ENCODE results near the gene GALNT18. TPM values are rescaled to one million over a fixed set of nuclear protein-coding genes. Genes with fewer than 3 reads are reported as not detected.

Gene GALNT18
- total and polyA plus RNA-seq, 8 donors: 16.4 to 42.6 (median 23.0) TPM

GRCh38 chr11:11537372-11537771 lies 84.4 kb downstream of the GALNT18 start:
- H3K4me1 ChIP-seq: peaks cover 0 to 32% of the 10 kb centered on the region in 2 donors
- no peak overlapping the region for H3K4me3 ChIP-seq
- intact Hi-C loops (cut with DNase I): no loop called here
- H3K27me3 ChIP-seq: no peaks in the 10 kb centered on the region
- TF ChIP-seq, protein P1, sequence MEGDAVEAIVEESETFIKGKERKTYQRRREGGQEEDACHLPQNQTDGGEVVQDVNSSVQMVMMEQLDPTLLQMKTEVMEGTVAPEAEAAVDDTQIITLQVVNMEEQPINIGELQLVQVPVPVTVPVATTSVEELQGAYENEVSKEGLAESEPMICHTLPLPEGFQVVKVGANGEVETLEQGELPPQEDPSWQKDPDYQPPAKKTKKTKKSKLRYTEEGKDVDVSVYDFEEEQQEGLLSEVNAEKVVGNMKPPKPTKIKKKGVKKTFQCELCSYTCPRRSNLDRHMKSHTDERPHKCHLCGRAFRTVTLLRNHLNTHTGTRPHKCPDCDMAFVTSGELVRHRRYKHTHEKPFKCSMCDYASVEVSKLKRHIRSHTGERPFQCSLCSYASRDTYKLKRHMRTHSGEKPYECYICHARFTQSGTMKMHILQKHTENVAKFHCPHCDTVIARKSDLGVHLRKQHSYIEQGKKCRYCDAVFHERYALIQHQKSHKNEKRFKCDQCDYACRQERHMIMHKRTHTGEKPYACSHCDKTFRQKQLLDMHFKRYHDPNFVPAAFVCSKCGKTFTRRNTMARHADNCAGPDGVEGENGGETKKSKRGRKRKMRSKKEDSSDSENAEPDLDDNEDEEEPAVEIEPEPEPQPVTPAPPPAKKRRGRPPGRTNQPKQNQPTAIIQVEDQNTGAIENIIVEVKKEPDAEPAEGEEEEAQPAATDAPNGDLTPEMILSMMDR (IDR thresholded peaks at IDR 0.05): no peak
- no peak overlapping the region for H3K27ac ChIP-seq
- DNase-seq (no peak), ATAC-seq (no peak)
- no peaks in the 10 kb centered on the region for H3K9me3 ChIP-seq
- no peaks in the 10 kb centered on the region for H3K36me3 ChIP-seq

GRCh38 chr11:11536650-11537049 lies 85.2 kb downstream of the GALNT18 start:
- Histone ChIP-seq H3K27ac (peak overlapping the region in 1 of 2 donors; percentile 45), H3K9me3 (no peaks in the 10 kb centered on the region), H3K36me3 (no peaks in the 10 kb centered on the region), H3K4me1 (peaks cover 0 to 32% of the 10 kb centered on the region in 2 donors), H3K27me3 (no peaks in the 10 kb centered on the region), H3K4me3 (no peak overlapping the region)
- ATAC-seq (peak; percentile 26), DNase-seq (no peak)
- intact Hi-C loops (cut with DNase I): no loop called here
- TF ChIP-seq, protein P1 (IDR thresholded peaks at IDR 0.05): no peak

DNA sequence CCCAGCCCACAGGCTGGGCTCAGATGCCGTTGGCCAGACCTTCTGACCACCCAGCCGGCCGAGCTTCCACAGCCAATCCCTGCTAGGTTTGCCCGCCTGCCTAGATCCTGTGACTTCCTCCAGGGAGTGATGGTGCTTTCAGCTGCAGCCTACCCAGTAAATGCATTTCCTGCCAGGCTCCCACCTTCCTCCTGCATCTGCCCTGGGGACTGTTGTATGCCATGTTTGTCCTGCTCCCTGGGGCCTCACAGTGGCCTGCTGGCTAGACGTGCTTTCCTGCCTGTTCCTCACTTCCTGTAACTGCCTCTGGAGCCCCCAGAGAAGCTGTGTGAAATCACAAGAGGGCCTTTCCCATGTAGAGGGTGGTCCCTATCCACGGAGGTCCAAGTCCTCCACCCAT lies 86.2 kb downstream of the GALNT18 start:
- H3K36me3 ChIP-seq: no peaks in the 10 kb centered on the region
- ATAC-seq: no peak

GRCh38 chr11:11534981-11535380 lies 86.8 kb downstream of the GALNT18 start:
- peak overlapping the region; percentile 18 to 45 for H3K27ac ChIP-seq
- no peaks in the 10 kb centered on the region for H3K36me3 ChIP-seq
- intact Hi-C loops (cut with DNase I): no loop called here
- no peak for ATAC-seq
- DNase-seq: no peak
- H3K27me3 ChIP-seq: no peaks in the 10 kb centered on the region
- H3K9me3 ChIP-seq: no peaks in the 10 kb centered on the region
- TF ChIP-seq, protein P1 (IDR thresholded peaks at IDR 0.05): no peak
- H3K4me3 ChIP-seq: no peak overlapping the region
- H3K4me1 ChIP-seq: peaks cover 0 to 32% of the 10 kb centered on the region in 2 donors

More for the DNA sequence above, 86.2 kb downstream of the GALNT18 start:
- intact Hi-C loops (cut with DNase I): no loop called here
- Histone ChIP-seq H3K9me3 (no peaks in the 10 kb centered on the region), H3K4me1 (peaks cover 0 to 32% of the 10 kb centered on the region in 2 donors), H3K4me3 (no peak overlapping the region), H3K27ac (peak overlapping the region; percentile 18 to 45), H3K27me3 (no peaks in the 10 kb centered on the region)
- TF ChIP-seq, protein P1 (IDR thresholded peaks at IDR 0.05): no peak
- DNase-seq: no peak

DNA sequence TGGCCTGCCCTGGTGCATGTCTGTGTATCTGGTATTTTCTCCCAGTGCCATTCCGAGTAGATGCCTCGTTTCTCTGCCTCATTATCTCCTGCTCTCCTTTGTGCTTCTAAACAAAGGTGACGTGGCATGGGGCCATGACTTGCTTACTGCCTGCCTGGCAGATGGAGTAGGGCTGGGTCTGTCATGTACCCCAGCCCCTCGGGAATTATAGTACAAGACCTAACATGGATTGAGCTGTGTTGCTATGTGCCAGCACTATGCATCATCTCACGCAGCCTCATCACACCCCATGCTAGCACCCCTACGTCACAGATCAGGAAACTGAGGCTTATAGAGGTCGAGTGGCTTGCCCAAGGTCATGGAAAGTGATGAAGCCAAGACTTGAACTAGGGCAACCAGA lies 88.1 kb downstream of the GALNT18 start:
- TF ChIP-seq, protein P1 (IDR thresholded peaks at IDR 0.05): no peak
- H3K4me3 ChIP-seq: no peak overlapping the region
- no peaks in the 10 kb centered on the region for H3K27me3 ChIP-seq
- no peaks in the 10 kb centered on the region for H3K36me3 ChIP-seq
- no peak for ATAC-seq
- peaks cover 0 to 30% of the 10 kb centered on the region in 2 donors for H3K4me1 ChIP-seq
- no peak overlapping the region for H3K27ac ChIP-seq
- no peak for DNase-seq
- intact Hi-C loops (cut with DNase I): no loop called here
- H3K9me3 ChIP-seq: no peaks in the 10 kb centered on the region
